GM12891 (cell line): ENCODE results near the gene HUWE1.

Experiments used
- PAX5 ChIP-seq: IDR thresholded peaks from 2 replicates; pipeline ENCODE4 v1.6.1; 2011; ENCODE audit warnings: low read length, moderate library complexity, mild to moderate bottlenecking; ENCODE audit not compliant: insufficient read depth, severe bottlenecking
- POLR2A ChIP-seq: IDR thresholded peaks from 2 replicates; pipeline ENCODE4 v1.6.1; 2011; ENCODE audit warnings: low read depth, low read length, control low read depth
- POLR2AphosphoS5 ChIP-seq: IDR thresholded peaks from 2 replicates; pipeline ENCODE4 v1.6.1; 2011; ENCODE audit warnings: low read depth, low read length, control low read depth
- POU2F2 ChIP-seq: IDR thresholded peaks from 2 replicates; pipeline ENCODE4 v1.6.1; 2011; ENCODE audit warnings: low read depth, mild to moderate bottlenecking, control low read depth, low read length, moderate library complexity
- SPI1 ChIP-seq: IDR thresholded peaks from 2 replicates; pipeline ENCODE4 v1.6.1; 2011; ENCODE audit warnings: low read depth, low read length, control low read depth
- TAF1 ChIP-seq: IDR thresholded peaks from 2 replicates; pipeline ENCODE4 v1.6.1; 2011; ENCODE audit warnings: low read depth, low read length, control low read depth

- TF ChIP-seq POLR2A (peak; percentile 55; the same call in 1 of the 2 replicates), TAF1 (no peak), POLR2AphosphoS5 (peak; percentile 41; the same call in 1 of the 2 replicates), PAX5 (no peak), SPI1 (no peak; the same call in 1 of the 2 replicates), POU2F2 (peak; percentile 11; the same call in 1 of the 2 replicates)
These were observed 30.0 kb upstream of the HUWE1 start for GRCh38 chrX:53716328-53717088.
